SHP77 treated with DMSO at 0.1 percent for 48 hours (cell line): ENCODE measurements around the gene C9orf50.
A peak's percentile ranks its signal among the peaks of the same experiment; 100 is the strongest.
"Not testable (repeated sequence)": the region's sequence is repeated elsewhere in the genome, so short reads cannot be mapped to it uniquely, and the experiment has no call there.

Experiments used
- DNase-seq: peaks from one replicate; lab custom pipeline; 2025; lab: John Stamatoyannopoulos, UW

Gene C9orf50

DNA sequence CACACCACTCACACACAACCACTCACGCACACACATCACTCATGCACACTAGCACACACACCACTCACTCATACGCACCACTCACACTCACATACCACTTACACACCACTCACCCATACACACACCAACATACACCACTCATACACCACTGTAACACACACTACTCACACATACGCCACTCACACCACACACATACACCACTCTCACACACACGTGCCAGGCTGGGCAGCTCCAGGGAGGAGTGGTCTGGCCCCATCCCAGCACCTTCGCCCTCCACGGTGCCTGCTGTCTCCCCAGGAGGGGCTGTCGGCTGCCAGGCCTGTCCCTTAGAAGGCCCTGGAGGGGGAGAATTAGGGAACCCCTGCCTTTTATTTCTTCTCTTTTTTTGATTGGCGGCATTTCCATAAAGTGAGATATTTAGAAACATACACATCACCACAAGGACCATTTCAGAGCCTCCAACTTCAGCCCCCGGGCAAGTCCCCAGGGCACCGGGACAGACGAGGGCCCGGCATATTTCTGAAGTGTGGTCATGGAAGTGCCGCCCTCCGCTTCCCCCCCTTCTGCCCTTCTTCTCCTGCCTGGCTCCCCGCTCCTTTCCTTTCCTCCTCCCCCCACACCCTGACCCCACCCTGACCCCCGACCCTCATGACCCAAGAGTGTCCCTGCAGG is 27.3 kb upstream of the C9orf50 start:
- no peak for DNase-seq

DNA sequence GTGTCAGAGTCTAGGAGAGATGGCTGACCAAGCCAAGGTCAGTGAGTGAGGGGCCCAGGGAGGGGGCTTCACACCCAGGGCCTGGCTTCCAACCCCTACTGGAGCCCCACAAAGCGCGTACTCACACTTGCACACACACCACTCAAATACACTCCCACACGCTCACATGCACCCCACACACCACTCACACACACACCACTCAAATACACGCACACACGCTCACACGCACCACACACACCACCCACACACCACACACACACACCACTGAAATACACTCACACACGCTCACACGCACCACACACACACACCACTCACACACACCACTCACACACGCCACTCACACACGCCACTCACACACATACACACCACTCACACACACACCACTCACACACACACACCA is 26.7 kb upstream of the C9orf50 start:
- DNase-seq: no peak

DNA sequence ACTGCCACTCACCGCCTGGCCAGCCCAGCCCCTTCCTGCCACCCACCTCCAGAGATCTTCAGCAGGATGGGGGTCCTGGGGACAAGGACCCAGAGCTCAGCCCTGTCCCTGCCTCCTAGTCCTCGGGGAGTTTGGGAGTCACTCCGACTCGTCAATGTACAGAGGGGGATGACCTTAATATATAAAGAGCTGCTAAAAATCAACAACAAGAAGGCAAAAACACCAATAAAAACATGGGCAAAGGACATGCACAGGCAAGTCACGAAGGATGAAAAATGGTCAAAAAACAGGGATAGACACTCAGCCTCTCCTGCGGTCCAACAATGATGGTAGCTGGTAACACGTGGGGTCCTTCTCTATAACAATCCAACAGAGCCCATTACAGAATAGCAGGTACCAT is 25.8 kb upstream of the C9orf50 start:
- DNase-seq: no peak

DNA sequence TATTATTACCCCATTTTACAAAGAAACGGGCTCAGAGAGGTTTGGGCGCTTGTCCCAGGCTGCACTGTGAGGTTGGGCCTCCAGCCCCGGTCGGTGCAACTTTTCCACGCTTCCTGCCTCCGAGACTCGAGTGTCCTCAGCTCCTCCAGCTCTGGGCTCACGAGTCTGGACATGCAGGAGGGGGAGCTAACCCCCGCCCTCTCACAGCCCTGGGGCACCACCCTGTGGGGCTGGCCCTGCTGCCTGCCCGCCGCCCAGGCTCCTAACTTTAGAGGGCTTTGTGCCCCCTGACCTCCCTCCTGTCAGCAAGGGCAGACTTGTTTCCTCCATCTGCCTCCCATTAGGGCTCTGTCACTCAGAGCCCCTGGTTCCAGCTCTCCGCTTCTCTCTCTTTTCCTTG is 25.4 kb upstream of the C9orf50 start:
- DNase-seq: no peak

DNA sequence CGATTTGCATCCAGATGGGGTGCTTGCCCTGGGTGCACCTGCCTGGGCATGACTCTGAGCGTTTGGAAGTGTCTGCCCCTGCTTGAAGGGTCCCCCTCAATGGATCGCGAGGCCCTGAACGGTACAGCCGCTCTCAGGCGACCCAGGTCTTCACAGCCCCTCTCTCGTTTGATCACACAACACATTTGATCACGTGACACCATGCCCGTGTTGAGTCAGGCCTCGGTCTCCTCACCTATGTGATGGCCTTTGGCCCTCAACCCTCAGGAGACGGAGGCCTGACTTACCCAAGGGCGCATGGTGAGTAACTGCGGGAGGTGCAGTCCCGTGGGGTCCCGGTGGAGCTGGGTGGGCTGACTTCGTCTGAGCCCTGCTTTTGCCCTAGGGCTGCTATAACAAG is 24.0 kb upstream of the C9orf50 start:
- DNase-seq: no peak

DNA sequence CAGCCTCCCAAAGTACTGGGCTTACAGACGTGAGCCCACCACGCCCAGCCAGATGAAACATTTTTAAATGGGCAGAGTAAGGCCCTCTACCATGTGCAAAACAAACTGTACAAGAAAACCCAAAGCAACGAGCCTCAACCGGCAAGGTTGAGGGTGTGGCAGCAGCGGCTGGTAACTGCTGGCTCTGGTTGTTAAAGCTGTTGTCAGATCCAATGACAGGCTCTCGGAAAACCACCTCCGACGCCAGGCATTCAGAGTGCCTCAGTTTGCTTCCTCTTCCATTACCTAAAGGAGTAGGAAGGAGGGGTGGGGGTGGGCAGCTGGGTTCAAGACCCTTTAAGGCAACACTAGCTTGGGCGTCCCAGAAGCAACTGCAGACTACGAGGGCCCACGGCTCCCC is 23.5 kb upstream of the C9orf50 start:
- no peak for DNase-seq

DNA sequence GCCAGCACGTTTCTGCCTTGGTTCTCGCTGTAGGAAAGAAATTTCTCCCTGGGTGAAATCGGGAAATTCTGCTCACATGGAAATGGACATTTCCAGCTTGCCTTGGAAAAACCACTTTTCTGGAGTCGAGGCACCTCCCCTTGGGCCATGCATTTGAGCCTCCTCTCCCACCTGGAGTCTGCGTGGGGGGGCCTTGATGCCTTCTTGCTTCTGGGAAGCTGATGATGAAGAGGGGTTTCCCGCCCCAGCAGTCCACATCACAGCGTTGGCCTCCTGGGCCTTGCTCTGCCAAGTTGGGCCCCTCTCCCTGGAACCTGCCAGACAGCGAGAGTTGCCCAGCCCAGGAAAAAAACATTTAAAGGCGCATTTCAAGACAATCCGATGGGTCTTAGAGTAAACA is 22.8 kb upstream of the C9orf50 start:
- DNase-seq: no peak

DNA sequence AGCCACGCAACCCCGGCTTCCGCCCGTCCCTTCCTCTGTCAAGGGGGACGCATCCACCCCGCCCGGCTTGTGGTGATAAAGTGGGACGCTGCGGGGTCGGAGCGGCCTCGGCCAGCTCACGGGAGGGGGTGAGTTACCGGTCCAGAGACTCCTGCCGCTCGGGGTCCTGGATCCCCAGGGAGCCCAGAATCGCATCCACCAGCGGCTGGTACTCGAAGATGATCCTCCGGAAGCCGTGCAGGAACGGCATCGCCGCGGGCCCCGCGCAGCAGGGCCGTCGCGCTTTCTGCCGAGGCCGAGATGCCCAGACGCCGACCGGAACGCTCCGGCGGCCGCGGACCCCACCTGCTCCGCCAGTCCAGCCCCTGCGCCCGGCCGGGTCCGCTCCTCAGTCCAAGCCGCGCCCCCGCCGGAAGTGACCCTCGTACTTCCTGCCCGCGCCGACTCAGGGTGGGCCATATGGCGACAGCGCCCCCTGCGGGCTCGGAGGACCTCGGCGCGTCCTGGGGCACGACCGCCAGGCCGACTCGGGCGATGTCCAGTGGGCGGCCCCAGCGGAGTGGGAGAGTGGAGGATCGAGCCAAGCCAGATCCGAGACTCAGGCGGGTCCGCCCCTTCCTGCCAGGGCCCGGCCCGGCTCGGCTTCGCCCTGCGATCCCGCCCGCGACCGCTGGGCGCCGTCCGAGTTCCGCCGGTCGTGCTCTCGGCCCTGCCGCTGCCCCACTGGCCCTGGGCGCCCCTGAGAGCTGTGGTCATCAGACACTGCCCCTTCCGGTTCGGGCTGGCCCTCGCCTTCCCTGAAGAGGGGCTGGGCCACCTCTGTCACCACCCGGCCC is 21.1 kb upstream of the C9orf50 start, which contains the start of gene ASB6:
TSS of gene ASB6 (minus strand) at position 402 of the 836 bp plus-strand sequence. CDS start at position 250, 152 bp downstream.
- peak; percentile 81 for DNase-seq

DNA sequence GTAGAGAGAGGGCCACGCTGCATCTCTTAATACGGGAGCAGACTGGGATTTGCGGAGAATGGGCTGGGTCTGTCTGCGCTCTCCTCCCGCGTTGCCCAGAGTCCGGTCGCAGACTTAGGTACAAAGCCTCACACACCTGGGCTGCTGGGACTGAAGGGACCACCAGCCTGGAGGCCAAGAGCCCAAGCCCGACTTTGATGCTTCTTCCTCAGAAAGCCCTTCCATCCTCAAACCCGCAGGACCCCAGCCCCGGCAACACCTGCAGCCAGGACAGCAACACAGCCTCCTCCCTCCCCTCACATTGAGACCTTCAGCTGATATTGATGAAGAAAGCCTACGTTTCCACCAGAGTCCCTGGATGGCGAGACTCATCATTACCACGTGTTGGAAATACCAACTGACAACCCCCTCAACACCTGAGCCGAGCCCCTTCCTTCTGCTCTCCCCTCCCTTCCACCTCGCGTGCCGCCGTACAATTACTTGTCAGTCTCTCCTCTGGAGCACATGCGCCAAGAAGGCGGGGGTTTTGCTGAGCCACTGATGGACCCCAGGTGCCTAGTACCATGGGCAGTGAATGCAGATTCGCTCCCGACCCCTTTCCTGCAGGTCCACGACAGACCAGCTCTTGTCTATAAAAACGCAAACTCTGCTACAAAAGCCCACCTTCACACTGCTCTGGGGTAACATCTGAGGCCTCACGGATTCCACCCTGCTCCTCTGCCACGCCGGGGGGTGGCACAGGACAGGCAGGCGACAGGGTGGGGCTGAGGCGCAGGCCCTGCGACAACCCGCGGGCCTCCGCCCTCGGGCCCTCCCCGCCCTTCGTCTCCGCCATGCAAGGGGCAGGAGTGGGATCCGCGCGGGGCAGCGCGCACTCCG is 20.2 kb upstream of the C9orf50 start:
- DNase-seq: no peak

DNA sequence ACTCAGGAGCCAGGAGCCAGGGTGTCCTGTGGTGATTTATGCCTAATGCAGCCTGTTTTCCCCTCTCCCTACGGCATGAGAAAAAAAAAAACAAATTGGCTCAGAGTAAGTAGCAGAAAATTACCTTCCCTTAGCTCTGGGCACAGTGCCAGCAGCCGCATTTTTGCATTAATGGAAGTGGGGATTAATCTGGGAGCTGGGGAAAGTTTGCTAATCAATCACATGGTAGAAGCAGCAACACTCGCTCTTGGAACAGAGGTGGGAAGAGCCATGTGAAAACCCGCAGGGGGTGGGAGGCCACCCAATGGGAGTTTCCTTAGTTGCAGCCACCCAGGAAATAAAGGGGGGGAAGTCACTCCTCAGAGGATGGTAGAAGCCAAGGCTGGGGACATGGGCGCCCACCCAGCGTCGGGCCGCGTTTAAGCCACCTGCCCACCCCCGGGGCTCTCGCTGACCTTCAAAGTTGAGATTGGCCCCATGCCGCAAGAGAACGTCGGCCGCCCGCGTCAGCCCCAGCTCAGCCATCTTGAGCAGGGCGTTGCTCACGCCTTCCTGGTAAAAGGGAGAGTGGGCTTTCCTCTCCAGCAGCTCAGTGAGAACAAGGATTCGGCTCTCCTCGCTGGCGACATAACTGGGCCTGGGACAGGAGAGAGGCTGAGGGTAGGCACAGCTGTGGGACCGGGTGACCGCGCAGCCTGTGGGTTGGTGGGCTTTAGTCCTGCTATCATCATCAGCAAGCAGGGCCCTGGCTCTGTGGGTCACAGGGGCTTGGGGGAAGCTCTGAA is 19.4 kb upstream of the C9orf50 start:
- DNase-seq: no peak

DNA sequence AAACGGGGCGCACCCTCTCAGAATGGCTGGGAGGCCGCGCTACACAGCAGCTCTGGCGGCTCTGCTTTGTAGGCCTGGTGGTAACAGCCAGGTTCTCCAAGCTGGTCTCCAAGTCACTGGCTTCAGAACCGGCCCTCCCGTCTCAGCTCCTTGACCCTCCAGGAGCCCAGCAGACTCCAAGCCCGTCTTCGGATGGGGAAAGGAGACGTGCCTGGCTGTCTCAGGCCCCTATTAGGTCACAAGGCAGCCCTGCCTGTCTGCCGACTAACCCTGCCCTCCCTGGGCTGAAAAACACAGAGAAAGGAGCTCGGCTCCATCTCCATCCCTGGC is 18.8 kb upstream of the C9orf50 start:
- DNase-seq: no peak

DNA sequence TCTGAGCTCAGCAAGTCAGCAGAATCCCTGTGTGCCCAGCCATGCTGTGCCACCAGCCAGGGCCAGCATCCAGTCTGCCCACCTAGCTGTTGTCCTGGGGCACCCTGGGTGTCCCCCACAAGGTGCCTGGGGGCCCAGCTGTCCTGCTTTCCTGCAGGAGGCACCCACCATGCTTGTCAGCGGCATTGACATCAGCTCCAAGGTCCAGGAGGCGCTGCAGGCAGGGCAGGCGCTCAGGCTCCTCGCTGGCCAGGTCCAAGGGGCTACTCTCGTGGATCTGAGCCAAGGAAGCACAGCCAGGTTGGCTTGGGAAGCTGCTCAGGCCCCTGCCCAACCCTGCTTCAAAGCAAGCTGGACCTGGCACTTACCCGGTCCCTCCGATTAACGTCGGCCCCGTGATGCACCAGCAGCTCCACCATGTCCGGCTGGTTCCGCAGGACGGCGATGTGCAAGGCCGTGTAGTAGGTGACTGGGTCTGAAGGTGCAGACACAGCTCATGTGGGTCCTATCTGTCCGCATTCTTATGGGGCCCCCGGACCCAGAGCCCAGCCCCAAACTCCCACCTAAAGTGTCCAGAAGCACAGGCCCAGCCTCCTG is 18.2 kb upstream of the C9orf50 start:
- no peak for DNase-seq

DNA sequence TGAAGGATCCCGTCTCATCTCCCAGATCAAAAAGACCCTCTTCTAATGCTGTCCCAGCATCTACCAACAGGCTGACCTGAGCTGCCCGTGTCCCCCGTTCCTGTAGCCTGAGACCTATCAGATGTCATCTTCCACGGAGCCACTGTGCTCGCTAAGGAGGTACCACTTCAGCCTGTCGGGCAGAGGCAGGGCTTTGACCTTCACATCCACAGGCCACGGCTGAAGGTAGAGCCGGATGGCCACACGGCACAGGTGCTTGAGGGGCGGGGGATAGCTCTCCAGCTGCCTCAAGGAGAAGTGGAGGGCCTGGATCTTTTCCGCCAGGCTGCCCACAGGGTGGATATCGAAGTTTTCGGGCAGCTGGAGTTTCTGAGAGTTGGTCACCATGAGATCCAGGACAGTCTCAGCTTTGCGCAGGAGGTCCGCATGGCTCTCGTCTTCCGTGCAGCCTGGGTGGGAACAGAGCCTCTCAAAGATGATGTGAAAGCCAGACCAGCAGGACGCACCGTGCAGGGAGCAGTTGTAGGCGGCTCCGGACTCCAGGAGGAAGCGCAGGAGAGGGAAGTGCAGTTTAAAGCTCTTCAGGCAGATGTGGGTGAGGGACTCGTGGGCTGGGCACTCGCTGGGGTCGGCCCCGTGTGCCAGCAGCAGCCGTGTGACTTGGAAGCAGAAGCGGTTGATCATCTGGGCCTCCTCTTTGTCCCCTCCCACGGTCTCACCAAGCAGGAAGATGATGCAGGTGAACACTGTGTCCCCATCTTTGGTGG is 17.0 kb upstream of the C9orf50 start:
- no peak for DNase-seq

DNA sequence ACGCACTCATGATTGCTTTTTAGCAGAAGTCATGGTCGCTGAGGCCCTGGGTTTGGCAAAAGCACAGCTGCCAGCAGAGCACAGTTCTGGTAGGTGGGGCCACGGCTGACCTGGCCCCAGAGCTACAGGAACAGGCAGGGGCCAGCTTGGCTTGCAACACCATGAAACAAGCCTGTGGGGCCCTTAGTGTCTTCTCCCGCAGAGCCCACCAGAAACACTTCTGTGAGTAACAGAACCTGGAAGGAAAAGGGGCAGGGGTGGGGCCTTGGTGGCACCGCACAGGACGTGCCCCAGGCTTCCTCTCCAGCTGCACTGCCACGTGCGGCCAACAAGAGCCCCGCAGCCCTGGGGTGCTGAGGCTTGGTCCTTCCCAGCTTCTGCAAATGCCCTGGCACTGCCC is 16.2 kb upstream of the C9orf50 start:
- no peak for DNase-seq

DNA sequence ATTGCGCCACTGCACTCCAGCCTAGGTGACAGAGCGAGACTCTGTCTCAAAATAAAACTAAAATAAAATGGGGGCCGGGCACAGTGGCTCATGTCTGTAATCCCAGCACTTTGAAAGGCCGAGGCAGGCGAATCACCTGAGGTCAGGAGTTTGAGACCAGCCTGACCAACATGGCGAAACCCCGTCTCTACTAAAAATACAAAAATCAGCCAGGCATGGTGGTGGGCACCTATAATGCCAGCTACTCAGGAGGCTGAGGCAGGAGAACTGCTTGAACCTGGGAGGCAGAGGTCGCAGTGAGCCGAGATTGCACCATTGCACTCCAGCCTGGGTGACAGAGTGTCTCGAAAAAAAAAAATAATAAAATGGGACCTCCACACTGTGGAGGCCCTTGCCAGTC is 15.4 kb upstream of the C9orf50 start:
- DNase-seq: not testable (repeated sequence)

DNA sequence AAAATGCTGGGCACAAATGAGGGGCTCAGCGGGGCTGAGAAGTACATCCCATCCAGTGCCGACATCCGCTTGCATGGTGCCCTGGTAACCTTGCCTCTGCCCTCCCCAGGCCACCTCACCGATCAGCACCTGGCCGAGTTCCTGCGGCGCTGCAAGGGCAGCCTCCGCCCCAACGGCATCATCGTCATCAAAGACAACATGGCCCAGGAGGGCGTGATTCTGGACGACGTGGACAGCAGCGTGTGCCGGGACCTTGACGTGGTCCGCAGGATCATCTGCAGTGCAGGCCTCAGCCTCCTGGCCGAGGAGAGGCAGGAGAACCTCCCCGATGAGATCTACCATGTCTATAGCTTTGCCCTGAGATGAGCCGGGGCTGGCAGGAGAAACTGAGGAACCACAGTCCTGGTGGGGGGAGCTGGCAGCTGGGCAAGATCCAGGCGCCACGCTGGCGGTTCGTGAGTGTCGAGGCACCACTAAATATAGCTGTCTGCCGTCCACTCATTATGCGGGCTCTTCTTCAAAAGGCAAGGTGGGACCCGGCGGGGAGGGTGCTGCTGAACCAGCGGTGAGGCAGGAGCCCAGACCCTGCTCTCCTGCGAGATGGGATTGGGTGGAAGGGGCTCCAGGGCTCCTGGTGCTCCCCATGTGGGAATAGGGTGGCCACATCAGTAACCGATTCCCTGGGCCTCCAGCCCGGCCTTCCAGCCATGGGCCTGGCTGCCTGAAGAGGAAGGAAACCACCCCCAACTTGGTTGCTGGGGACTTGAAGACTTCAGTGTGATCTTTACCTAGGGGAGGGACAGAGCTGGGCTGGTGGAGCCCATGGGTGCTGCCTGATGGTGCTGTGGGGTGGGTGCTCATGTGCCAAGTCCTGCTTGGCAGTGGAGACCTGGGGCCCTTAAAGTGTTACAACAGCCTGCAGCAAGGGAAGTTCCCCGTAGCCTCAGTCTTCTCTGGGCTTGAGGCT is 14.5 kb upstream of the C9orf50 start:
- no peak for DNase-seq

DNA sequence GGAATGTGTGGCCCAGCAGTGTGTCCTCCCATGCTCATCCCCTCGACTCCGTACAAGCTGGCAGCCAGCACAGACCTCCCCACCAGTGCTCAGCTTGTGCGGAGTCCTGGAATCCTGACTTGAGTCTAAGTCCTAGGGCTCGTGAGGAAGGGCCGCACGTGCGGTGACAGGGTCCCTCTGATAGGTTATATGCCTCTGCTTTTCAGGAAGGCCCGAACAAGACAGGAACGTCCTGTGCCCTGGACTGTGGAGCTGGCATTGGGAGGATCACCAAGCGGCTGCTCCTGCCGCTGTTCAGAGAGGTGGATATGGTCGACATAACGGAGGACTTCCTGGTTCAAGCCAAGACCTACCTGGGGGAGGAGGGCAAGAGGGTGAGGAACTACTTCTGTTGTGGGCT is 12.9 kb upstream of the C9orf50 start:
- DNase-seq: no peak

DNA sequence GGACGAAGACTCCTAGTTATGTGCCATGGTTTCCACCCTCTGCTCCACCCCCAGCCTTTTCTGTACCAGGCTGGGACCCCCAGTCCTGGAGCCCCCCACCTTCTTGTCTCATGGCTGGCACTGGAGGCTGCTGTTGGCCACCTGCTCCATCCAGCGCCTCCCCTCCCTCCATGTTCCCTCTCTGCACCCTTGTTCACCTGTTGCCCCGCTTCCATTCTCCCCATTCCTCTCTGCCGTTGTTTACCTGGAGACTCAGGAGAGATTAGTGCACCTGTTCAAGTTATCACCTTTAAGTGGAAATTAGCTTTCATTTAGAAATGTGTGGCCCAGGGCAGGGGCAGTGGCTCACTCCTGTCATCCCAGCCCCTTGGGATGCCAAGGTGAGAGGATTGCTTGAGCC is 12.3 kb upstream of the C9orf50 start:
- DNase-seq: no peak

DNA sequence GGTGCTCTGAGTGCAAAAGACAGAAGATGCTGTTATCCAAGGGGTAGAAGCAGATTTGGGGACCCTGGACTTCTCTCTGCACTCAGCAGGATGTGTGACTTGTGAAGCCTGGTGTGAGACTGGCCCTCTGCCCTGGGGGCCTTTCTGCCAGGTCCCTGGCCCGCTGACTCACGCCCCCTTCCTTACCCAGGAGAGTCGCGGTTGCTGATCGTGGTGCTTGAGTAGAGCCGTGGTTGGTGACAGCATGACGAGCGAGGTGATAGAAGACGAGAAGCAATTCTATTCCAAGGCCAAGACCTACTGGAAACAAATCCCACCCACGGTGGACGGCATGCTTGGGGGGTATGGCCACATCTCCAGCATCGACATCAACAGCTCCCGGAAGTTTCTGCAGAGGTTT is 11.6 kb upstream of the C9orf50 start:
- no peak for DNase-seq
